ENCODE measurements around the gene AKAP13. TPM values are rescaled to one million over a fixed set of nuclear protein-coding genes. Genes with fewer than 3 reads are reported as not detected.

The AKAP13 gene
- total RNA-seq, 1 donor from 2014 or later, result 450 TPM

DNA sequence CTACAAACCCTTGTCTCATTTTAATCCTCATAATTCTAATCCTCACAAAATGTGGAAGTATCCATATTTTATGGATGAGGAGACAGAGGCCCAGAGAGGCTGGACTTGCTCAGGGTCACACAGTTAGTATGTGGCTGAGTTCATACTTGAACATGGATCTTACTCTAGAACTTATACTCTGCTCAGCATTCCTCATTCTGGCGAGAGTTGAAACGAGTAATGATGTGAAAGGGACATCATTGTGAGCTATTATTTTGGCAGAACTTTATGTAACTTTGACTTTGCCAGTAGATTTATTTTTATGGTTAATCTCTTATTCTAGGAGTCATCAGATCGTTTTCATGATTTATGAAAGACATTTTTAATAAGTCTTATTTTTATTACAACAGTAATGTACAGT lies 17.5 kb downstream of the AKAP13 start:
- no peaks in the 10 kb centered on the region for H3K36me3 ChIP-seq
- no peaks in the 10 kb centered on the region for H3K9me3 ChIP-seq
- DNase-seq (no peak), ATAC-seq (no peak)
- peaks cover 44% of the 10 kb centered on the region for H3K4me1 ChIP-seq
- H3K27me3 ChIP-seq, result no peaks in the 10 kb centered on the region
- H3K27ac ChIP-seq, result no peak overlapping the region
- H3K4me3 ChIP-seq, result no peak overlapping the region
- TF ChIP-seq CTCF (IDR thresholded peaks at IDR 0.05), result no peak
- intact Hi-C loops (cut with DNase I), result no loop called here

GRCh38 chr15:85398822-85399221 lies 18.4 kb downstream of the AKAP13 start:
- intact Hi-C loops (cut with DNase I), result no loop called here
- ATAC-seq (no peak), DNase-seq (no peak)
- Histone ChIP-seq H3K9me3 (no peaks in the 10 kb centered on the region), H3K4me1 (peaks cover 47% of the 10 kb centered on the region), H3K4me3 (no peak overlapping the region), H3K27me3 (no peaks in the 10 kb centered on the region), H3K27ac (no peak overlapping the region), H3K36me3 (no peaks in the 10 kb centered on the region)
- no peak for TF ChIP-seq CTCF (IDR thresholded peaks at IDR 0.05)

DNA sequence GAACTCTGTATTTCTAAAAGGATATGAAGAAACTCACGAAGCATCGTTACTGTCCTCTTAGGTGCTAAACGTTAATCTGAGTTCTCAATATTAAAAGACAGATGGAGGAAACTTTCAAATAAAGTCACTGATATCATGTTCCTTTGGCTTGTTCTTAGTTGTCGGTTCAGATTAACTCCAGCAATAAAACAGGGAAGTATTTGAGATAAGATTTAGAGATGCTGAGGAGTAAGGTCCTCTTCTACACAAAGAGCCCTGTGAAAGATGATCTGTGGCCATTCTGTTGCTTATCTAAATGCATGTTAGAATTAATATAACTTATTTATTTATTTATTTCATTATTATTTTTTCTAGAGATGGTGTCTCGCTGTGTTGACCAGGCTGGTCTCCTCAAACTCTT lies 19.2 kb downstream of the AKAP13 start:
- H3K4me1 ChIP-seq, result peaks cover 55% of the 10 kb centered on the region
- H3K9me3 ChIP-seq, result no peaks in the 10 kb centered on the region
- H3K27me3 ChIP-seq, result no peaks in the 10 kb centered on the region
- TF ChIP-seq CTCF (IDR thresholded peaks at IDR 0.05), result no peak
- DNase-seq (no peak), ATAC-seq (no peak)
- H3K27ac ChIP-seq, result no peak overlapping the region
- intact Hi-C loops (cut with DNase I), result no loop called here
- H3K4me3 ChIP-seq, result no peak overlapping the region
- no peaks in the 10 kb centered on the region for H3K36me3 ChIP-seq

GRCh38 chr15:85400606-85401005 lies 20.2 kb downstream of the AKAP13 start:
- Histone ChIP-seq H3K4me3 (no peak overlapping the region), H3K36me3 (no peaks in the 10 kb centered on the region), H3K4me1 (peaks cover 65% of the 10 kb centered on the region), H3K9me3 (no peaks in the 10 kb centered on the region), H3K27me3 (no peaks in the 10 kb centered on the region), H3K27ac (no peak overlapping the region)
- DNase-seq, result no peak
- TF ChIP-seq CTCF (IDR thresholded peaks at IDR 0.05), result no peak
- intact Hi-C loops (cut with DNase I), result no loop called here
- ATAC-seq, result no peak

- no peaks in the 10 kb centered on the region for H3K27me3 ChIP-seq
- peaks cover 72% of the 10 kb centered on the region for H3K4me1 ChIP-seq
- H3K36me3 ChIP-seq, result no peaks in the 10 kb centered on the region
- TF ChIP-seq CTCF (IDR thresholded peaks at IDR 0.05), result no peak
- no peaks in the 10 kb centered on the region for H3K9me3 ChIP-seq
- ATAC-seq (no peak), DNase-seq (no peak)
- no peak overlapping the region for H3K4me3 ChIP-seq
- intact Hi-C loops (cut with DNase I), result no loop called here
- peak overlapping the region; percentile 52 for H3K27ac ChIP-seq
Observed at GRCh38 chr15:85401108-85401774, 20.8 kb downstream of the AKAP13 start.
